Body of pancreas (tissue), 4 donors: Measurements from ENCODE around the gene LRG1. TPM values are rescaled to one million over a fixed set of nuclear protein-coding genes. Genes with fewer than 3 reads are reported as not detected.

Experiments
- ATAC-seq: fragments of 150-250 bp; one replicate; pipeline ENCODE4 v1.9.1; 2016
- DNase-seq, 4 donors: peaks; one replicate each; pipeline ENCODE4 v3.0.0-alpha.2; 2019
- H3K27ac ChIP-seq, 4 donors: fragments of 200-600 bp; sonication (generic); 1 replicate in 3 of 4; 2 replicates in 1 of 4; pipeline versions ENCODE4 v1.5.1 to v1.6.1; 2016 to 2019; ENCODE audit warnings: mild to moderate bottlenecking in 1 of 4, mixed read lengths in 1 of 4, moderate library complexity in 1 of 4
- H3K27me3 ChIP-seq, 2 donors: fragments of 200-600 bp; sonication (generic); one replicate each; pipeline ENCODE4 v1.6.0; 2016; ENCODE audit warnings: mild to moderate bottlenecking in 1 of 2
- H3K36me3 ChIP-seq, 2 donors: fragments of 200-600 bp; sonication (generic); replicated peaks in 1 of 2; 2 replicates each; pipeline ENCODE4 v1.5.1; 2016; ENCODE audit warnings: low read depth in 2 of 2; ENCODE audit not compliant: insufficient read depth in 1 of 2
- H3K4me1 ChIP-seq: fragments of 200-600 bp; sonication (generic); one replicate; pipeline ENCODE4 v1.6.0; 2016
- H3K4me3 ChIP-seq, 2 donors: fragments of 200-600 bp; sonication (generic); 1 replicate in 1 of 2; 2 replicates in 1 of 2; pipeline ENCODE4 v1.5.1; 2016 to 2019
- H3K9me3 ChIP-seq, 3 donors: fragments of 200-600 bp; sonication (generic); 1 replicate in 2 of 3; 2 replicates in 1 of 3; pipeline ENCODE4 v1.5.1; 2016
- POLR2A ChIP-seq, 3 donors: fragments of 450-650 bp; IDR thresholded peaks; one replicate each; pipeline ENCODE4 v1.6.1; 2016; ENCODE audit warnings: antibody characterized with exemption in 3 of 3, mild to moderate bottlenecking in 2 of 3
- WGBS, 2 donors: methylation state at CpG; one replicate each; pipeline ENCODE4 v1.1.5; 2017; 5-methylcytosine and 5-hydroxymethylcytosine counted together
- intact Hi-C: fragments of 100-400 bp; cut with DNase I; formaldehyde crosslinking; loops from one replicate; pipeline ENCODE4 v1.15.1; 2023
- total RNA-seq, 2 donors: library from RNA; depleted of rRNA; stranded (reverse); fragments of >200 nt; gene quantifications; one replicate each; pipeline ENCODE4 v1.1.0, GENCODE V29; 2016
- TF ChIP-seq, protein P1 (sequence below), 7 experiments: fragments of 450-650 bp in 4 of 7; fragments of 200-600 bp in 3 of 7; sonication (generic) in 3 of 7; IDR thresholded peaks; one replicate each; pipeline ENCODE4 v1.5.1; 2016 to 2019; ENCODE audit warnings: antibody characterized with exemption in 7 of 7

LRG1 gene
- total RNA-seq, 2 donors from 2014 or later = 8.8 to 21.1 TPM

DNA sequence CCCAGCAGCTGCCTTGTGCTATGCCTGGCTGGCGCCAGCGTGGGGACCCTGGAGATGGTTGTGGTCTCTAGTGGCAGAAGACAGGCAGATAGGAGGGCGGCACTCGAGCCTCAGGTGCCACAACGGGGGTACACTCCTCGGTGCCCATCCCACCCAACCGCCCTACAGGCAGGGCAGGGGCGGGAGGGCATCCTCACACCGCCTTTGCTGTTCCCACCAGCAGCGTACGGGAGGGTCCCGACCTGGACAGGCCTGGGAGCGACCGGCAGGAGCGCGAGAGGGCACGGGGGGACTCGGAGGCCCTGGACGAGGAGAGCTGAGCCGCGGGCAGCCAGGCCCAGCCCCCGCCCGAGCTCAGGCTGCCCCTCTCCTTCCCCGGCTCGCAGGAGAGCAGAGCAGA is 38.1 kb downstream of the LRG1 start:
- H3K27ac ChIP-seq = no peak overlapping the region
- intact Hi-C loops = no loop called here
- no peaks in the 10 kb centered on the region for H3K27me3 ChIP-seq
- no peak overlapping the region for H3K4me3 ChIP-seq
- no peak for TF ChIP-seq POLR2A (IDR thresholded peaks at IDR 0.05)
- TF ChIP-seq, protein P1, sequence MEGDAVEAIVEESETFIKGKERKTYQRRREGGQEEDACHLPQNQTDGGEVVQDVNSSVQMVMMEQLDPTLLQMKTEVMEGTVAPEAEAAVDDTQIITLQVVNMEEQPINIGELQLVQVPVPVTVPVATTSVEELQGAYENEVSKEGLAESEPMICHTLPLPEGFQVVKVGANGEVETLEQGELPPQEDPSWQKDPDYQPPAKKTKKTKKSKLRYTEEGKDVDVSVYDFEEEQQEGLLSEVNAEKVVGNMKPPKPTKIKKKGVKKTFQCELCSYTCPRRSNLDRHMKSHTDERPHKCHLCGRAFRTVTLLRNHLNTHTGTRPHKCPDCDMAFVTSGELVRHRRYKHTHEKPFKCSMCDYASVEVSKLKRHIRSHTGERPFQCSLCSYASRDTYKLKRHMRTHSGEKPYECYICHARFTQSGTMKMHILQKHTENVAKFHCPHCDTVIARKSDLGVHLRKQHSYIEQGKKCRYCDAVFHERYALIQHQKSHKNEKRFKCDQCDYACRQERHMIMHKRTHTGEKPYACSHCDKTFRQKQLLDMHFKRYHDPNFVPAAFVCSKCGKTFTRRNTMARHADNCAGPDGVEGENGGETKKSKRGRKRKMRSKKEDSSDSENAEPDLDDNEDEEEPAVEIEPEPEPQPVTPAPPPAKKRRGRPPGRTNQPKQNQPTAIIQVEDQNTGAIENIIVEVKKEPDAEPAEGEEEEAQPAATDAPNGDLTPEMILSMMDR (IDR thresholded peaks at IDR 0.05) = no peak
- H3K9me3 ChIP-seq = no peaks in the 10 kb centered on the region
- DNase-seq (no peak), ATAC-seq (no peak)
- peaks cover 0 to 4% of the 10 kb centered on the region in 2 donors for H3K36me3 ChIP-seq
- H3K4me1 ChIP-seq = no peaks in the 10 kb centered on the region
- 82 to 91% methylated on average over 6 to 21 of the region's 25 CpGs for WGBS, 2 donors

DNA sequence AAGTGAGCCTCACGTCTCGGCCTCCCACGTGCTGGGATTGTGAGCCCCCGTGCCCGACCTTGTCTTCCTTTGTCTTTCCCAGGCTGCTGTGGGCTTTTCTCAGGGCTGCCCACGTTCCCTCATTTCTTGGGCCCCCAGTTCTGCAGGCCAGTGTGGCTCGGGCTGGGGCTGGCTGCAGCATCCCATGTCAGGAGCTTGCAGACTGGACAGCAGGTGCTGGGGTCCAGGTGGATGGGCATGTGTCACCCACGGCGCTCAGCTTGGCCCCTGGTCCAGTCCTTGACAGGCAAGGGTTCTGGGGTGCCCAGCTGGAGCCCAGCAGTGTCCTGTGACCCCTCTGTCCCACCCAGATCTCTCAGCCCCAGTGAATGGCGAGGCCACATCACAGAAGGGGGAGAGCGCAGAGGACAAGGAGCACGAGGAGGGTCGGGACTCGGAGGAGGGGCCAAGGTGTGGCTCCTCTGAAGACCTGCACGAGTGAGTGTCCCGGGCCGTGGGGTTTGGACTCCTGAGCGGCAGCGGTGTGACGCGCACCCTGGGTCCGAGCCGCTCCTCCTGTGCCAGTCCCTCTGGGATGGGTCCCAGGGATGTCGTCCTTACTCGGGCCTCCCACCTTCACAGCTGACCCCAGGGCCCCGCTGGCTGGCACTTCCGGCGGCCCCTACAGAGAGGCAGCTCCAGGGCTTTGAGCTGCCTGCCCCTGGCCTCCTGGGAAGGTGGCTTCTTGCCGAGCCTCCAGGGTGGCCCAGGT is 38.8 kb downstream of the LRG1 start:
- no peak for ATAC-seq
- H3K9me3 ChIP-seq = no peaks in the 10 kb centered on the region
- no peak overlapping the region for H3K4me3 ChIP-seq
- peaks cover 0 to 4% of the 10 kb centered on the region in 2 donors for H3K36me3 ChIP-seq
- no peaks in the 10 kb centered on the region for H3K27me3 ChIP-seq
- intact Hi-C loops = no loop called here
- 90 to 94% methylated on average over 9 to 29 of the region's 29 CpGs for WGBS, 2 donors
- no peak overlapping the region for H3K27ac ChIP-seq
- TF ChIP-seq, protein P1 (IDR thresholded peaks at IDR 0.05) = no peak
- TF ChIP-seq POLR2A (IDR thresholded peaks at IDR 0.05) = no peak
- no peaks in the 10 kb centered on the region for H3K4me1 ChIP-seq
- DNase-seq = no peak

DNA sequence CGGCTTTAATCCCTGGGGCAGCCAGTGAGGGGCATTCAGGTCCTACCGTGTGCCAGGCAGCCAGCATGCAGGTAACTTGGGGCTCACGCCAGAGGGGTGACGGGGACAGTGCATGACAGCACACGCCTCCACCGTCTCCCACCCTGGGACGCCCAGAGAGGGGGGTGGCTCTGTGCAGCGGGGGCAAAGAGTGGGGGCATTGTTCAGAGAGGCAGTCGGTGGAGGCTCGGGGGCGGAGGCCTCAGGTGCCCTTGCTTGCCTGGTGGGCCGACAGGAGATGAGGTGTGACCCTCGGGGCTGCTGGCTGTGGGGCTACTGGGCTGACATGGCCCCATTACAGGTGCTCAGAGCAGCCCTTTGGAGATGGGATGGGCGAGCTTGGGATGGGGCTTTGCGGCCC is 40.0 kb downstream of the LRG1 start:
- Histone ChIP-seq H3K4me3 (no peak overlapping the region), H3K27me3 (no peaks in the 10 kb centered on the region), H3K4me1 (no peaks in the 10 kb centered on the region), H3K27ac (no peak overlapping the region), H3K9me3 (no peaks in the 10 kb centered on the region), H3K36me3 (peaks cover 0 to 8% of the 10 kb centered on the region in 2 donors)
- TF ChIP-seq, protein P1 (IDR thresholded peaks at IDR 0.05) = no peak
- no peak for TF ChIP-seq POLR2A (IDR thresholded peaks at IDR 0.05)
- ATAC-seq (no peak), DNase-seq (no peak)
- WGBS, 2 donors = 87 to 97% methylated on average over 11 to 12 of the region's 15 CpGs
- intact Hi-C loops = no loop called here

DNA sequence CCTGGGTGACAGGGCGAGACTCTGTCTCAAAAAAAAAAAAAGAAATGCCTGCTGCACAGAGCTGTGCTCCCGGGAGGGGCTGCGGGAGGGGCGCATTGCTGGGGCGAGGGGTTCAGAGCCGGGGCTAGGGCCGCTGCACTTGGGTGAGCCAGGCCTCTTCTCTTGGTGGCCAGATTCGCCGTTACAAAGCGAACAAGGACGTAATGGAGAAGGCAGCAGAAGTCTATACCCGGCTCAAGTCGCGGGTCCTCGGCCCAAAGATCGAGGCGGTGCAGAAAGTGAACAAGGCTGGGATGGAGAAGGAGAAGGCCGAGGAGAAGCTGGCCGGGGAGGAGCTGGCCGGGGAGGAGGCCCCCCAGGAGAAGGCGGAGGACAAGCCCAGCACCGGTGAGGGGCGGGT is 40.5 kb downstream of the LRG1 start:
- H3K4me3 ChIP-seq = no peak overlapping the region
- TF ChIP-seq, protein P1 (IDR thresholded peaks at IDR 0.05) = no peak
- no peak for TF ChIP-seq POLR2A (IDR thresholded peaks at IDR 0.05)
- no peak for ATAC-seq
- peaks cover under 1 to 10% of the 10 kb centered on the region in 2 donors for H3K36me3 ChIP-seq
- no peak overlapping the region for H3K27ac ChIP-seq
- intact Hi-C loops = no loop called here
- 94 to 97% methylated on average over 23 of the region's 23 CpGs for WGBS, 2 donors
- H3K9me3 ChIP-seq = no peaks in the 10 kb centered on the region
- DNase-seq = no peak
- H3K4me1 ChIP-seq = no peaks in the 10 kb centered on the region
- no peaks in the 10 kb centered on the region for H3K27me3 ChIP-seq

DNA sequence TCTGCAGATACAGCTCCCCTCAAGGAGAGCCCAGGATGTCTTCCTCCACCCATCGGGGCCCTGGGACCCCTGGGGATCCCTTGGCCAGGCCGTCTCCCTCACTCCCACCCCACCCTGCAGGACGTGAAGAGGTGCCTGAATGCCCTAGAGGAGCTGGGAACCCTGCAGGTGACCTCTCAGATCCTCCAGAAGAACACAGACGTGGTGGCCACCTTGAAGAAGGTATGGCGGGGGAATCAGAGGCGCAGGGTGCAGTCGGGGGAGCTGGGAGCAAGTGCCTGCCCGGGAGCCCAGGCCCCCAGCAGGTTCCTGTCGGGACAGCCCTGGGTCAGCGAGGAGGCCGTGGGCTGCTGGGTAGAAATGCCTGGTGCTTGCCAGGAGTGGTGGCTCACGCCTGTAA is 41.1 kb downstream of the LRG1 start:
- no peak for ATAC-seq
- Histone ChIP-seq H3K27ac (no peak overlapping the region), H3K27me3 (no peaks in the 10 kb centered on the region), H3K4me1 (no peaks in the 10 kb centered on the region), H3K9me3 (no peaks in the 10 kb centered on the region), H3K4me3 (no peak overlapping the region), H3K36me3 (peaks cover 7 to 13% of the 10 kb centered on the region in 2 donors)
- WGBS, 2 donors = 88 to 98% methylated on average over 7 to 12 of the region's 12 CpGs
- no peak for TF ChIP-seq POLR2A (IDR thresholded peaks at IDR 0.05)
- TF ChIP-seq, protein P1 (IDR thresholded peaks at IDR 0.05) = no peak
- intact Hi-C loops = no loop called here
- no peak for DNase-seq
